H1 (cell line): Measurements from ENCODE around the gene ALPL.

ENCODE experiments used
- ATF2 ChIP-seq: IDR thresholded peaks from 2 replicates; pipeline ENCODE4 v1.6.1; 2012; ENCODE audit warnings: low read length, inconsistent platforms
- CBX5 ChIP-seq: fragments of 300-800, 300-1000 bp; sonication (generic); IDR thresholded peaks from 2 replicates; pipeline ENCODE4 v1.7.1; 2016; ENCODE audit warnings: antibody characterized with exemption, low read length, low read depth
- CHD2 ChIP-seq: IDR thresholded peaks from 2 replicates; pipeline ENCODE4 v1.6.1; 2012; ENCODE audit warnings: low read length, improper control_type of control experiment
- CREB1 ChIP-seq: IDR thresholded peaks from 2 replicates; pipeline ENCODE4 v1.6.1; 2012; ENCODE audit warnings: inconsistent platforms
- CTCF ChIP-seq, 3 experiments: IDR thresholded peaks; 1 replicate in 2 of 3; 2 replicates in 1 of 3; pipeline versions ENCODE4 v1.5.1 to v1.6.1; 2011; ENCODE audit warnings: low read length in 3 of 3, mild to moderate bottlenecking in 3 of 3, inconsistent platforms in 2 of 3, low read depth in 1 of 3, moderate library complexity in 1 of 3; ENCODE audit not compliant: insufficient read depth in 1 of 3; ENCODE audit errors: control extremely low read depth in 1 of 3
- EP300 ChIP-seq, 2 experiments: IDR thresholded peaks; 1 replicate in 1 of 2; 2 replicates in 1 of 2; pipeline ENCODE4 v1.6.1; 2011 to 2012; ENCODE audit warnings: low read depth in 2 of 2, low read length in 2 of 2, mild to moderate bottlenecking in 2 of 2, borderline replicate concordance in 1 of 2, inconsistent platforms in 1 of 2, moderate library complexity in 1 of 2
- PHF8 ChIP-seq: fragments of 200-600 bp; sonication (generic); conservative IDR thresholded peaks from 2 replicates; pipeline ENCODE4 v1.7.1; 2012; ENCODE audit warnings: low read depth, mild to moderate bottlenecking, inconsistent platforms, low read length, moderate library complexity
- POLR2AphosphoS5 ChIP-seq: IDR thresholded peaks from 2 replicates; pipeline ENCODE4 v1.6.1; 2011; ENCODE audit warnings: low read depth, low read length
- RAD21 ChIP-seq, 2 experiments: IDR thresholded peaks in 1 of 2; conservative IDR thresholded peaks in 1 of 2; 2 replicates each; pipeline ENCODE4 v1.6.1; 2011; ENCODE audit warnings: low read depth in 2 of 2, low read length in 2 of 2, improper control_type of control experiment in 1 of 2, inconsistent platforms in 1 of 2, mild to moderate bottlenecking in 1 of 2, moderate library complexity in 1 of 2
- SIN3A ChIP-seq, 2 experiments: IDR thresholded peaks in 1 of 2; conservative IDR thresholded peaks in 1 of 2; 2 replicates each; pipeline ENCODE4 v1.6.1; 2011 to 2012; ENCODE audit warnings: low read length in 2 of 2, improper control_type of control experiment in 1 of 2, low read depth in 1 of 2, mild to moderate bottlenecking in 1 of 2
- TAF1 ChIP-seq: IDR thresholded peaks from 2 replicates; pipeline ENCODE4 v1.6.1; 2011; ENCODE audit warnings: mild to moderate bottlenecking, low read depth, low read length
- ZNF274 ChIP-seq: IDR thresholded peaks from 2 replicates; pipeline ENCODE4 v1.7.0; 2012; ENCODE audit warnings: low read length, borderline replicate concordance; ENCODE audit errors: extremely low read depth
- TF ChIP-seq, protein P1 (sequence below): IDR thresholded peaks from 2 replicates; pipeline ENCODE4 v1.6.1; 2011; ENCODE audit warnings: low read length, improper control_type of control experiment

DNA sequence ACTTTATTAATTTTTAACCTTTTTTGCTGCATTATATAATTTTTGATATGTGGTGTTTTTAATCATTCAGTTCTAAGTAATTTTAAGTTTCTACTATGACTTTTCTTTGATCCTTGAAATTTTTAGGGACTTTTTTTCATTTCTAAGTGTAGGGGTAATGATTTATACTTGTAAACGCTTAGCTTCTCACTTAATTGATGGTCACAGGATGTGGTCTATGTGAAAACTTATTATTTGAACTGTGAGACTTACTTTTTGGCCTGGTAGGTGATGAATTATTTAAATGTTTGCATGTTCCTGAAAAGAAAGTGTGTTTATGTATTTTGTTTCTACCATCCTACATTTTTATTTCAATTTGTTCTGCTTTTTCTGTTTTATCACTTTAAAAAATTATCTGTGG, 17.2 kb downstream of the ALPL start:
- TF ChIP-seq CTCF (IDR thresholded peaks at IDR 0.05; ENCODE audit: control extremely low read depth in 1 of 3, insufficient read depth in 1 of 3, low read depth in 1 of 3, low read length in 3 of 3) (no peak), CREB1 (no peak), POLR2AphosphoS5 (no peak), EP300 (IDR thresholded peaks at IDR 0.05; ENCODE audit: borderline replicate concordance in 1 of 2, low read depth in 2 of 2, low read length in 2 of 2) (no peak), CBX5 (no peak), ZNF274 (no peak), RAD21 (IDR thresholded peaks at IDR 0.05 in 1 of 2, conservative IDR thresholded peaks at IDR 0.05 in 1 of 2; ENCODE audit: low read depth in 2 of 2, low read length in 2 of 2) (no peak), ATF2 (no peak), TAF1 (no peak), SIN3A (conservative IDR thresholded peaks at IDR 0.05 in 1 of 2, IDR thresholded peaks at IDR 0.05 in 1 of 2; ENCODE audit: low read depth in 1 of 2, low read length in 2 of 2) (no peak), PHF8 (no peak), CHD2 (no peak)
- TF ChIP-seq, protein P1, sequence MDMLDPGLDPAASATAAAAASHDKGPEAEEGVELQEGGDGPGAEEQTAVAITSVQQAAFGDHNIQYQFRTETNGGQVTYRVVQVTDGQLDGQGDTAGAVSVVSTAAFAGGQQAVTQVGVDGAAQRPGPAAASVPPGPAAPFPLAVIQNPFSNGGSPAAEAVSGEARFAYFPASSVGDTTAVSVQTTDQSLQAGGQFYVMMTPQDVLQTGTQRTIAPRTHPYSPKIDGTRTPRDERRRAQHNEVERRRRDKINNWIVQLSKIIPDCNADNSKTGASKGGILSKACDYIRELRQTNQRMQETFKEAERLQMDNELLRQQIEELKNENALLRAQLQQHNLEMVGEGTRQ, result no peak
